BLaER1 (cell line): ENCODE data around the gene ITGAE.

ENCODE experiments used
- H3K27ac ChIP-seq: shearing (Covaris generic); formaldehyde crosslinking; 2 replicates; pipeline ENCODE4 v1.8.1; 2022
- H3K27me3 ChIP-seq: shearing (Covaris generic); formaldehyde crosslinking; 2 replicates; pipeline ENCODE4 v1.8.1; 2022
- H3K36me3 ChIP-seq: shearing (Covaris generic); formaldehyde crosslinking; 2 replicates; pipeline ENCODE4 v1.8.1; 2022
- H3K4me1 ChIP-seq: shearing (Covaris generic); formaldehyde crosslinking; 2 replicates; pipeline ENCODE4 v1.8.1; 2022
- H3K4me2 ChIP-seq: shearing (Covaris generic); formaldehyde crosslinking; 2 replicates; pipeline ENCODE4 v1.8.1; 2022
- H3K4me3 ChIP-seq: shearing (Covaris generic); formaldehyde crosslinking; 2 replicates; pipeline ENCODE4 v1.8.1; 2022
- H3K9ac ChIP-seq: shearing (Covaris generic); formaldehyde crosslinking; 2 replicates; pipeline ENCODE4 v1.8.1; 2022
- H3K9me3 ChIP-seq: shearing (Covaris generic); formaldehyde crosslinking; 2 replicates; pipeline ENCODE4 v1.8.1; 2022
- H4K20me1 ChIP-seq: shearing (Covaris generic); formaldehyde crosslinking; 2 replicates; pipeline ENCODE4 v1.8.1; 2022
- Cebpa-rat ChIP-seq: shearing (Covaris generic); IDR thresholded peaks from 2 replicates; pipeline ENCODE4 v1.8.1; 2022

ITGAE gene

GRCh38 chr17:3727041-3727440 is 73.9 kb downstream of the ITGAE start:
- Histone ChIP-seq H4K20me1 (peaks cover 32% of the 10 kb centered on the region; the same call in 1 of the 2 replicates), H3K36me3 (peaks cover 49% of the 10 kb centered on the region), H3K4me3 (peak overlapping the region; percentile 98), H3K27me3 (no peaks in the 10 kb centered on the region), H3K9ac (peak overlapping the region; percentile 95), H3K4me2 (peak overlapping the region; percentile 98), H3K27ac (peak overlapping the region; percentile 51), H3K9me3 (no peaks in the 10 kb centered on the region), H3K4me1 (peaks cover 65% of the 10 kb centered on the region)
- TF ChIP-seq Cebpa-rat = no peak

- peak overlapping the region; percentile 98 for H3K4me3 ChIP-seq
- peak overlapping the region; percentile 95 for H3K9ac ChIP-seq
- peaks cover 63% of the 10 kb centered on the region for H3K36me3 ChIP-seq
- H3K27me3 ChIP-seq = no peaks in the 10 kb centered on the region
- H3K4me2 ChIP-seq = peak overlapping the region; percentile 98
- H3K27ac ChIP-seq = peak overlapping the region; percentile 90
- peaks cover 73% of the 10 kb centered on the region for H3K4me1 ChIP-seq
- peaks cover 32% of the 10 kb centered on the region; the same call in 1 of the 2 replicates for H4K20me1 ChIP-seq
- TF ChIP-seq Cebpa-rat = no peak
- no peaks in the 10 kb centered on the region for H3K9me3 ChIP-seq
These were observed 76.5 kb downstream of the ITGAE start for GRCh38 chr17:3724378-3725077.

GRCh38 chr17:3723556-3724377 is 77.2 kb downstream of the ITGAE start, which contains the start of gene HASPIN:
Gene HASPIN (plus strand): TSS chr17:3723903. CDS start chr17:3723936, 33 bp downstream.
- H3K27me3 ChIP-seq = no peaks in the 10 kb centered on the region
- H3K4me2 ChIP-seq = peak within 1 kb of the TSS; percentile 98
- no peaks in the 10 kb centered on the region for H3K9me3 ChIP-seq
- H3K4me1 ChIP-seq = peaks cover 73% of the 10 kb centered on the region
- H3K9ac ChIP-seq = peak within 1 kb of the TSS; percentile 95
- peak within 1 kb of the TSS; percentile 98 for H3K4me3 ChIP-seq
- no peak for TF ChIP-seq Cebpa-rat
- peaks cover 32% of the 10 kb centered on the region; the same call in 1 of the 2 replicates for H4K20me1 ChIP-seq
- peak within 1 kb of the TSS; percentile 90 for H3K27ac ChIP-seq
- peaks cover 63% of the 10 kb centered on the region for H3K36me3 ChIP-seq

- Histone ChIP-seq H3K4me1 (peaks cover 71% of the 10 kb centered on the region), H3K4me2 (peak overlapping the region; percentile 98), H3K9ac (peak overlapping the region; percentile 95), H3K4me3 (peak overlapping the region; percentile 98), H4K20me1 (peaks cover 32% of the 10 kb centered on the region; the same call in 1 of the 2 replicates), H3K27ac (peak overlapping the region; percentile 90), H3K9me3 (no peaks in the 10 kb centered on the region), H3K36me3 (peaks cover 63% of the 10 kb centered on the region), H3K27me3 (no peaks in the 10 kb centered on the region)
- no peak for TF ChIP-seq Cebpa-rat
These were observed 77.8 kb downstream of the ITGAE start for GRCh38 chr17:3723188-3723555.

- Histone ChIP-seq H3K4me3 (peak overlapping the region; percentile 98), H3K4me2 (peak overlapping the region; percentile 98), H3K27ac (peak overlapping the region; percentile 90), H3K9me3 (no peaks in the 10 kb centered on the region), H4K20me1 (peaks cover 32% of the 10 kb centered on the region; the same call in 1 of the 2 replicates), H3K27me3 (no peaks in the 10 kb centered on the region), H3K9ac (peak overlapping the region; percentile 95), H3K4me1 (peaks cover 66% of the 10 kb centered on the region), H3K36me3 (peaks cover 63% of the 10 kb centered on the region)
- no peak for TF ChIP-seq Cebpa-rat
These were observed 78.3 kb downstream of the ITGAE start for GRCh38 chr17:3722716-3723115.

- H3K9ac ChIP-seq = no peak overlapping the region
- H3K4me2 ChIP-seq = no peak overlapping the region
- 0 out of 2 replicates have a peak, but pooled peaks cover 3% of the 10 kb centered on the region for H4K20me1 ChIP-seq
- no peak for TF ChIP-seq Cebpa-rat
- peaks cover 74% of the 10 kb centered on the region for H3K36me3 ChIP-seq
- peaks cover 39% of the 10 kb centered on the region for H3K4me1 ChIP-seq
- no peak overlapping the region for H3K27ac ChIP-seq
- H3K4me3 ChIP-seq = no peak overlapping the region
- no peaks in the 10 kb centered on the region for H3K9me3 ChIP-seq
- H3K27me3 ChIP-seq = no peaks in the 10 kb centered on the region
These were observed 81.7 kb downstream of the ITGAE start for GRCh38 chr17:3719265-3719664.

- Histone ChIP-seq H3K9me3 (no peaks in the 10 kb centered on the region), H3K4me3 (no peak overlapping the region), H3K4me1 (peaks cover 49% of the 10 kb centered on the region), H3K36me3 (peaks cover 82% of the 10 kb centered on the region), H3K27me3 (no peaks in the 10 kb centered on the region), H3K27ac (no peak overlapping the region), H3K4me2 (no peak overlapping the region), H3K9ac (no peak overlapping the region), H4K20me1 (no peaks in the 10 kb centered on the region)
- no peak for TF ChIP-seq Cebpa-rat
These were observed 82.8 kb downstream of the ITGAE start for GRCh38 chr17:3718201-3718600.

GRCh38 chr17:3715296-3715695 is 85.7 kb downstream of the ITGAE start:
- Histone ChIP-seq H3K27me3 (no peaks in the 10 kb centered on the region), H3K4me2 (no peak overlapping the region), H3K9ac (no peak overlapping the region), H3K9me3 (no peaks in the 10 kb centered on the region), H4K20me1 (no peaks in the 10 kb centered on the region), H3K36me3 (peaks cover 85% of the 10 kb centered on the region), H3K4me3 (no peak overlapping the region), H3K4me1 (peaks cover 54% of the 10 kb centered on the region), H3K27ac (no peak overlapping the region)
- no peak for TF ChIP-seq Cebpa-rat

GRCh38 chr17:3712811-3713463 is 88.1 kb downstream of the ITGAE start:
- Histone ChIP-seq H3K27ac (peak overlapping the region; percentile 58; the same call in 1 of the 2 replicates), H3K4me2 (peak overlapping the region; percentile 75), H3K27me3 (no peaks in the 10 kb centered on the region), H3K36me3 (peaks cover 61% of the 10 kb centered on the region), H4K20me1 (no peaks in the 10 kb centered on the region), H3K4me1 (peaks cover 51% of the 10 kb centered on the region), H3K9ac (peak overlapping the region; percentile 40; the same call in 1 of the 2 replicates), H3K9me3 (no peaks in the 10 kb centered on the region), H3K4me3 (no peak overlapping the region)
- TF ChIP-seq Cebpa-rat = no peak
